NCI-H510A (cell line): ENCODE data around the gene PRPH2.
"Not testable (repeated sequence)": the region's sequence is repeated elsewhere in the genome, so short reads cannot be mapped to it uniquely, and the experiment has no call there.

Experiments used
- DNase-seq: peaks from one replicate; lab custom pipeline; 2025; lab: John Stamatoyannopoulos, UW

Gene PRPH2

DNA sequence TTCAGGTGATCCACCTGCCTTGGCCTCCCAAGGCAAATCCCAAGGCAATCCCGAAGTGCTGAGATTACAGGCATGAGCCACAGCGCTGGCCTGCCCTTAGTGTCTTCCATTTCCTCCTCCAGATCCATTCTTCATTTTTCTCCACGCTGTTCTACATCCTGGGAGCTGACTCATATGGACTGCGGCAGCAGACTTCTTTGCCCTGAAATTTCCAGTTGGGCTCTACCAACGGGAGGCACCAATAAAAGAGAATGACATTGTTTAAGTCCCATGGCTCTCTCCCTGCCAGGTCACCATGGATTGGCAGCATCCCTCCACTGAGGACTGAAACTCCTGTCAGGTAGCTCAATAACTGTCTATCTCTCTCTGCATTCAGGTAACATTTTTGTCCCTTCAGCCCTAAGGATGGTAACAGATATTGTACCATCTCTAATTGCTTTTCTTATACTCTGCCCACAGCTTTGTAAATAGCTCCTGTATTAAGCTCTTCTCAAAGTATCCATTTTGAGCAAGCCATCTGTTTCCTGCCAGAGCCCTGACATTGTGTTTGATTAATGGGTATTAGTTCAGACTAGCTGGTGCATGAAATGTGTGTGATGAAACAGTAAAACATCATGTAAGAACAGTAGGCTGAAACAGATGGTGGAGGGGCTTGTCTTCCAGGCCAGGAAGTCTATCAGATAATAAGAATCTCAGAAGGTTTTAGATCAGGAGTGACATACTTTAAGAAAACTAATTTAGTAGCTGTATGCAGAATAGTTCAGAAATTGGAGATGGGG is 19.9 kb upstream of the PRPH2 start:
- peak; percentile 55 for DNase-seq

DNA sequence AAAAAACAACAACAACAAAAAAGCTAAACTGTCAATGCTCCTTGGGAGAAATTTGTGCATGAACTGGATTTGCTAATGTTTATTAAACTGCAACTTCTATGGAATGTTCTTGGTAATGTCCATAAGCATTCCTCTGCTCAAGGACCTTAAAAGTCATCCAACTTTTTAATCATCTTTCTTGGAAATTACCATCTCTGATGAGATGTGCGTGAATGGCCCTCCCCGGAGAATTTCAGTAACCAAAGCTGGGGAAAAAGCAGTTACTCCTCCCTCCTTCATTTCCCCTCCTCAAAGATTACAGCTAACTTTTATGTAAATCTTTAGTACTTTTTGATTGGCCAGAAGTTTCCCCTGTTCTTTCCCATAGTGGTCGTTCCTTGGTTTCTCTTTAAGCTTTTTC is 18.3 kb upstream of the PRPH2 start:
- no peak for DNase-seq

GRCh38 chr6:42735976-42736375 is 13.6 kb upstream of the PRPH2 start:
- no peak for DNase-seq

DNA sequence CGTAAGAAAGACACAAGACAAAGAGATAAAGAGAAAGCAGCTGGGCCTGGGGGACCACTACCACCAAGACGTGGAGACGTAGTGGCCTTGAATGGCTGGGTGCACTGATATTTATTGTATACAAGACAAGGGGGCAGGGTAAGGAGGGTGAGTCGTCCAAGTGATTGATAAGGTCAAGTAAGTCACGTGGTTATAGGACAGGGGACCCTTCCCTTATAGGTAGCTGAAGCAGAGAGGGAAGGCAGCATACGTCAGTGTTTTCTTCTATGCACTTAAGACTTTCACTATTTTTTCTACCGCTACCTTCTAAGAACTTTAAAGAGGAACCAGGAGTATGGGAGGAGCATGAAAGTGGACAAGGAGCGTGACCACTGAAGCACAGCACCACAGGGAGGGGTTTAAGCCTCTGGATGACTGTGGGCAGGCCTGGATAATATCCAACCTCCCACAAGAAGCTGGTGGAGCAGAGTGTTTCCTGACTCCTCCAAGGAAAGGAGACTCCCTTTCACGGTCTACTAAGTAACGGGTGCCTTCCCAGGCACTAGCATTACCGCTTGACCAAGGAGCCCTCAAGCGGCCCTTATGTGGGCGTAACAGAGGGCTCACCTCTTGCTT is 11.6 kb upstream of the PRPH2 start:
- not testable (repeated sequence) for DNase-seq

GRCh38 chr6:42729731-42730130 is 7.3 kb upstream of the PRPH2 start:
- DNase-seq = no peak

DNA sequence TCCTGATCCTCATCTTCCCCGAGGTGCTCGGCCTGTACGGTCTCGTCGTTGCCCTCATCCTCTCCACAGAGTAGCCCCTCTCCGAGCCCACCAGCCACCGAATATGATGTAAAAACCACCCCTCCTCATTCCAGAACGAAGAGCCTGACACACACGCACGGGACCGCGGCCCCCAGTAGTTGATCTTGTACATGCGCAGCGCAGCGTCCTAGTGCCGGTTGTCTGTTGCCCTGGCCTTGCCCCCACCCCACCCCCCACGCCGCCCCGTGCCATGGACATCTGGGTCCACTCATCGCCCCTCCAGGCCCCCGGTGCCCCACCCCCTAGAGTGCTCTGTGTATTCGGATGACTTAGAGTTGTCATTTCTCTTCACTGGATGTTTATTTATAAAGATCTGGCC is 5.2 kb upstream of the PRPH2 start:
- DNase-seq = no peak

DNA sequence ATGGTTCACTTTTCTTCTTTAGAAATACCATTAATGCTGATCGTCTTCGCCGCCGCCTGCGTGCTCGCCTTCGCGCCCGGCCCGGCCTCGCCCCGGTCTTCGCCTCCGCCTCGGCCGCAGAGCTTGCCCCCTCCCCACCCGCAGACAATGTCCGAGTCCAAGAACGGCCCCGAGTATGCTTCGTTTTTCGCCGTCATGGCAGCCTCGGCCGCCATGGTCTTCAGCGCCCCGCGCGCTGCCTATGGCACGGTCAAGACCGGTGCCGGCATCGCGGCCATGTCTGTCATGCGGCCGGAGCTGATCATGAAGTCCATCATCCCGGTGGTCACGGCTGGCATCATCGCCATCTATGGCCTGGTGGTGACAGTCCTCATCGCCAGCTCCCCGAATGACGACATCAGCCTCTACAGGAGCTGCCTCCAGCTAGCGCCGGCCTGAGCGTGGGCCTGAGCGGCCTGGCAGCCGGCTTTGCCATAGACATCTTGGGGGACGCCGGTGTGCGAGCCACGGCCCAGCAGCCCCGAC is 4.8 kb upstream of the PRPH2 start:
- DNase-seq = no peak

DNA sequence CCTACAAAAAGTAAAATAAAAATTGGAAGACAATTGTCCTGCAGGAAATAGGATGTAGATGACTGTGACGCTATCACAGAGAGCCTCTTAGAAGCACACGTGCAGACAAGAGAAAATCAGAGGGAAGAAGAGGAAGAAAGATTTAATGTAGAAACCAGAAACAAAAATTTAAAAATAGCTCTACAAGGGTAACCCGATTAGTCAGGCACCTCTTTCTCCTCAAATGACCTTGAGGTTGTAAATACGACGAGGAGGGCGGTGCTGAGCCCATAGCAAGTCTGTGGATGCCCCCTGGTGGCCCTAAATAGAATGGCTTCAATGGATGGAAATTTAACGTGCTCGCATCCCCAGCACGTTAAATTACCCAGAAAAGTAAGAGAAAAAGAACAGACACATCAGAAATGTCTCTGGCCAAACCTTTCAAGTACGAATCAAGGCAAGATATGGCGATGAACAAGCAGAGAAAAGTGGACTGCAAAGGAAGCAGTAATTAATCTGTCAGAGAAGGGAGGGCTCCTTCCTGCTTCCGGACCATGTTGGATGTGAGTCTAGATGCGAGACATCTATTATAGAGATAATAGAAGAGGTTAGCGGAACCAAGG is 4.2 kb upstream of the PRPH2 start:
- DNase-seq = peak; percentile 62

DNA sequence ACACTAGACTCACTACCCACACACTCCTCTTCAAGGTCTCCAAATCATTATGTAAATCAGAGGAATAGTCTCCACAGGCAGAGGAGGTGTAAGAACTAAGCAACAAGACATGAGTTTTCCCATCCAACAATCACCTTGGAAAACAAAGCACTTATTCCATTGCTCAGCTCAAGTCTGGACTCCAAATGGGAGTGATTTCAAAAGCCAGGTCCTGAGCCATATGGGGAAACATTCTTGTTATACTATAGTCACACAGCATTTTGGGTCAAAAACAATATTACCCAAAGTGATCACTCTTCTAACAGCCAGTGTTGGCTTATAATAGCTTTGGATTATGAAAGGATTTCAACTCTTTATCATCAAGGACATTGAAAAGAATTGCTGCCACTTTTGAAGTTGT is 3.6 kb upstream of the PRPH2 start:
- no peak for DNase-seq

GRCh38 chr6:42724825-42725224 is 2.4 kb upstream of the PRPH2 start:
- DNase-seq = no peak

- no peak for DNase-seq
These were observed 1.7 kb downstream of the PRPH2 start for GRCh38 chr6:42720739-42721138.

DNA sequence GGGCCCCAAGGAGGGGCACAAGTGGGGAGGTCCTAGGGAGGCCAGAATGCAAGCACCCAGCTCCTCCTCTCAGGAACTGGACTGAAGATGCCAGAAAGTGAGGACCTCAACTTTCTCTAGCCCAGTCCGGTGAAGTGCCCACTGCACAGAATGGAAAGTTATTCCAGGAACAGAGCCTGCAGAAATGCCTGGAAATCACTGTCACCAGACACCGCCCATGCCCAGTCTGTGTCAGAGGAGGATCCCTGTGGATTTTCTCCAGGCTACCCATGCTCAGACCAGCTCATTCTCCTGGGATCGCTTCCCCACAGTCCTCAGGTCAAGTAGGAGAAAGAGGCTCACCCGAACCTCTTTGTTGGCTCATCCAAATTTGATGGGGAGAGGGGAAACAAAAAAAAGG is 6.5 kb downstream of the PRPH2 start:
- DNase-seq = no peak

DNA sequence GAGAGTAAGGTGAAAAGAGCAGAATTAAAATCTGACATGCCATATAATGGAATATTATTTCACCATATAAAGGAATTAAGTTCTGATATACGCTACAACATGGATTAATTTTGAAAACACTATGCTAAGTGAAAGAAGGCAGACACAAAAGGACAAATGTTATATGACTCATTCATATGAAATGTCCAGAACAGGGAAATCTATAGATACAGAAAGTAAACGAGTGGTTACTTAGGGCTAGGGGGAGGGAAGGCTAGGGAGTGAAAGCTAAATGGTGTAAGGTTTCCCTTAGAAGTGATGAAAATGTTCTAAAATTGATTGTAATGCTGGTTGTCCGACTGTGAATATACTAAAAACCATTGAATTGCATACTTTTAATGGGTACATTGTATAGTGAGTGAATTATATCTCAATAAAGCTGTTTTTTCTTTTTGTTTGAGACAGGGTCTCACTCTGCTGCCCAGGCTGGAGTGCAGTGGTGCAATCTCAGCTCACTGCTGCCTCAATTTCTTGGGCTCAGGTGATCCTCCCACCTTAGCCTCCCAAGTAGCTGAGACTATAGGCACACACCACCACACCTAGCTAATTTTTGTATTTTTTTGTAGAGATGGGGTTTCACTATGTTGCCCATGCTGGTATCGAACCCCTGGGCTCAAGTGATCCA is 8.2 kb downstream of the PRPH2 start:
- DNase-seq = no peak

DNA sequence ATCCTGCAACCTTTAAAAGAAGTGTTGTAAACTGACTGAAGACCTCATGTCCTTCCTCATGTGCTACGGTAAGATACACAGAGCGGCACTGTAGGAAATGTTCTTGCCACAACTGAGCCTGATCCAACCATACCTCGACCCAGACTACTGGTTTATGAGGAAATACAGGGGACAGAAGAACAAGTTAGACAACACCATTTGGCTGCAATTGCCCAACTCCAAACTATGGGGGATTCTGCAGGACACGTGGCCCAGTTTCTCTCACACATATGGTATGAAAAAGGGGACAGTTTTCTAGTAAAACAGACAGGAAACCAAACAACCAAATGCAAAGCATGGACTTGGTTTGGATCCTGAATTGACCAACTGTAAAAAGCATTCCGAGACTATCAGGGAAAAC is 10.5 kb downstream of the PRPH2 start:
- no peak for DNase-seq

DNA sequence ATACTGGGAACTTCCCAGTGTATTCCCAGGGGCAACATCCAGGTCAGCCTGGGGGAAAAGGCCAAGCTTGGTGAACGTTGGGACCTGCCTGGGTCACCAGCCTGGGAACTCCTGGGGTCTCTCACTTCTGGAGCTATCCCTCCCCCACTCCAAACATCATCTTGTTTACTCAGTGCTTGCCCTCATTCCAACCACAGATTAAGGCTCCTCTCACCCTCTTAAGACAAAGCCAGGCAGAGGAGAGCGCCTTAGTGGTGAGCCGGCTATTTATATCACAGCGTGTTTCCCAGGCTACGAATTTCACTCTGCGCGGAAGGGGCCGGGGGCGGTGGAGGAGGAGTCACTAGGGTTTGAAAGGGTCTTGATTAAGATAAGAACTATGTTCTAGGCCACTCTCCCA is 12.1 kb downstream of the PRPH2 start:
- DNase-seq = no peak

GRCh38 chr6:42709871-42710270 is 12.5 kb downstream of the PRPH2 start:
- DNase-seq = no peak

- DNase-seq = no peak
These were observed 14.3 kb downstream of the PRPH2 start for GRCh38 chr6:42708096-42708495.

DNA sequence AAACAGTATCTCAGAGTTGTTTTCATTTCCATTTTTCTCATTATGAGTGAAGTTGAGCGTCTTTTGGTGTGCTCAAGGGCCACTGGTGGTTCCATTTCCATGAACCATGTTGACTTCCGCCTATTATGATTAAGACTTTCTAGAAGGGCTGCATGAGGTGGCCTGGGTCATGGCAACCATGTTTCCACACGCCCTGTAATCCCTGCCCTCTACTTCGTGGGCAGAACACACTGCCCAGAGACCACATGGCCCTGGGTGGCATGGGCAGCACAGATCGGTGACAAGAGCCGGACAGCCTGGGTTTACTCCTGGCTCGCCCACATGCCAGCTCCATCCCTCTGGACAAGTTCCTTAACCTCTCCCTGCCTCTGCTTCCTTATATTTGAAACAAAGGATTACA is 14.8 kb downstream of the PRPH2 start:
- DNase-seq = no peak

DNA sequence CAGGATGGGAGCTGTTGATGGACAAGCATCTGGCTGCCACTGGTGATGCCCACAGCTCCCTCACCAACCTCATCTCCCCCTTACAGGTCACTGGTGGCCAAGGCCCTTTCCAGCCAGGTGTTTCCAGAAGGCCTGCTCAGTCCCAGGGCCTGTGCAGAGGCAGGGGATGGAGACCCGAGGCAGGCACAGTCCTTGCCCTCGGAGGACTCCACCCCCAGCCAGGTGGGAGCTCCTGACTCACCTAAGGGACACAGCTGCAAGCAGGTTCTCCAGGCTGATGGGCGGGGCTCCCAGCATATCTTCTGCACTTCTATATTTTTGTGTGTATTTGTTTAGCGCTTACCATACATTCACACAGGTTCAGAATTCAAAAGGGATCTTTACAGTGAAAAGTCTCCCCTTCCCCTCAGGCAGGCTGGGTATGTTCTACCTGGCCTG is 17.4 kb downstream of the PRPH2 start:
- peak; percentile 86 for DNase-seq

GRCh38 chr6:42704251-42704936 is 18.0 kb downstream of the PRPH2 start:
- peak; percentile 82 for DNase-seq

- DNase-seq = not testable (repeated sequence)
These were observed 19.6 kb downstream of the PRPH2 start for GRCh38 chr6:42702786-42703185.

DNA sequence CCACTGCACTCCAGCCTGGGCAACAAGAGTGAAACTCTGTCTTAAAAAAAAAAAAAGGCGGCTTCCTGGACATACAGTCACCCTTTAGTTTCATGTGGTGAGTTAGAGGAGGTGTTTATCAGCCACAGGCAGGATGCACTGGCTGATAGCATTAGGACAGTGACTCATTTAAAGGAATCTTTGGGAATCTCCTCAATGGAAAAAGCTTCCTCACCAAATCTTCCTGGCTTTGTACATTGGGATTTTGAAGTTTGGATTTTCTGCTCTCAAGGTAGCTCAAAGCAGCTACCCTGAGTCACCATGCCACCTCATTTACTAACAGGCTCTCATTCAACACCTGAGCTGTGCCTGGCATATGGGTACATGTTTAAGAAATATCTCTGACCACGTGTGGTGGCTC is 20.2 kb downstream of the PRPH2 start:
- DNase-seq = no peak
